Activated T-helper 2 cell treated with anti-CD3 and anti-CD28 coated beads, Interferon-gamma antibody, Interleukin-2, Interleukin-4, amounts not matched to agents 10 μg/mL and 5 μg/mL and 100 μg/mL, durations not matched to agents 14 hours and 24 hours and 36 hours (primary cell): ENCODE results near the gene HOXC10. TPM values are rescaled to one million over a fixed set of nuclear protein-coding genes. Genes with fewer than 3 reads are reported as not detected.

Source experiments
- DNase-seq: peaks from one replicate; pipeline ENCODE4 v3.0.0; 2021; ENCODE audit warnings: low spot score
- H3K27ac Mint-ChIP-seq: one replicate; pipeline ENCODE4 v1.8.0; 2021; ENCODE audit warnings: mixed read lengths
- H3K27me3 Mint-ChIP-seq: one replicate; pipeline ENCODE4 v1.8.0; 2021; ENCODE audit warnings: low read depth, mixed read lengths
- H3K36me3 Mint-ChIP-seq: one replicate; pipeline ENCODE4 v1.8.0; 2021; ENCODE audit warnings: low read depth, mixed read lengths
- H3K4me1 Mint-ChIP-seq: one replicate; pipeline ENCODE4 v1.8.0; 2021; ENCODE audit warnings: low read depth, mixed read lengths
- H3K4me3 Mint-ChIP-seq: one replicate; pipeline ENCODE4 v1.8.0; 2021; ENCODE audit warnings: low read depth, mild to moderate bottlenecking, moderate library complexity, mixed read lengths
- H3K9me3 Mint-ChIP-seq: one replicate; pipeline ENCODE4 v1.8.0; 2021; ENCODE audit warnings: mixed read lengths
- intact Hi-C: fragments of 100-400 bp; cut with micrococcal nuclease; formaldehyde crosslinking; loops from one replicate; pipeline ENCODE4 v1.15.1; 2023
- total RNA-seq: library from RNA; stranded (reverse); gene quantifications from 2 replicates; pipeline ENCODE4 v1.2.3, GENCODE V29; 2022

HOXC10 gene
- total RNA-seq, 1 donor from 2014 or later: not detected

- intact Hi-C loops: no loop called here
- Mint-ChIP-seq H3K4me3 (no peak overlapping the region), H3K36me3 (no peaks in the 10 kb centered on the region), H3K27ac (no peak overlapping the region), H3K27me3 (peaks cover 92% of the 10 kb centered on the region), H3K9me3 (no peaks in the 10 kb centered on the region), H3K4me1 (no peaks in the 10 kb centered on the region)
- DNase-seq: no peak
Observed at GRCh38 chr12:53944209-53944608, 40.7 kb upstream of the HOXC10 start.

GRCh38 chr12:53944907-53945847, 39.8 kb upstream of the HOXC10 start:
- no peak overlapping the region for H3K4me3 Mint-ChIP-seq
- peaks cover 94% of the 10 kb centered on the region for H3K27me3 Mint-ChIP-seq
- intact Hi-C loops: no loop called here
- H3K9me3 Mint-ChIP-seq: no peaks in the 10 kb centered on the region
- no peaks in the 10 kb centered on the region for H3K4me1 Mint-ChIP-seq
- DNase-seq: no peak
- H3K27ac Mint-ChIP-seq: no peak overlapping the region
- H3K36me3 Mint-ChIP-seq: no peaks in the 10 kb centered on the region

GRCh38 chr12:53947743-53948142, 37.2 kb upstream of the HOXC10 start:
- no peak for DNase-seq
- intact Hi-C loops: no loop called here
- Mint-ChIP-seq H3K27me3 (peaks cover 97% of the 10 kb centered on the region), H3K4me3 (no peak overlapping the region), H3K9me3 (no peaks in the 10 kb centered on the region), H3K36me3 (no peaks in the 10 kb centered on the region), H3K27ac (no peak overlapping the region), H3K4me1 (no peaks in the 10 kb centered on the region)

- Mint-ChIP-seq H3K27me3 (peaks cover 97% of the 10 kb centered on the region), H3K4me1 (peaks cover 3% of the 10 kb centered on the region), H3K4me3 (no peak overlapping the region), H3K36me3 (no peaks in the 10 kb centered on the region), H3K27ac (no peak overlapping the region), H3K9me3 (no peaks in the 10 kb centered on the region)
- DNase-seq: no peak
- intact Hi-C loops: no loop called here
Observed at GRCh38 chr12:53948650-53949593, 36.0 kb upstream of the HOXC10 start.

- no peaks in the 10 kb centered on the region for H3K9me3 Mint-ChIP-seq
- intact Hi-C loops: no loop called here
- no peak for DNase-seq
- no peak overlapping the region for H3K27ac Mint-ChIP-seq
- no peak overlapping the region for H3K4me3 Mint-ChIP-seq
- H3K4me1 Mint-ChIP-seq: peaks cover 3% of the 10 kb centered on the region
- peaks cover 97% of the 10 kb centered on the region for H3K27me3 Mint-ChIP-seq
- no peaks in the 10 kb centered on the region for H3K36me3 Mint-ChIP-seq
Observed at GRCh38 chr12:53949631-53950436, 35.1 kb upstream of the HOXC10 start.

GRCh38 chr12:53950437-53950773, 34.5 kb upstream of the HOXC10 start:
- Mint-ChIP-seq H3K4me3 (no peak overlapping the region), H3K27ac (no peak overlapping the region), H3K4me1 (peaks cover 3% of the 10 kb centered on the region), H3K9me3 (no peaks in the 10 kb centered on the region), H3K27me3 (peaks cover 94% of the 10 kb centered on the region), H3K36me3 (no peaks in the 10 kb centered on the region)
- DNase-seq: no peak
- intact Hi-C loops: no loop called here

- no peak overlapping the region for H3K4me3 Mint-ChIP-seq
- intact Hi-C loops: no loop called here
- no peak for DNase-seq
- peaks cover 94% of the 10 kb centered on the region for H3K27me3 Mint-ChIP-seq
- no peak overlapping the region for H3K27ac Mint-ChIP-seq
- peaks cover 3% of the 10 kb centered on the region for H3K4me1 Mint-ChIP-seq
- H3K36me3 Mint-ChIP-seq: no peaks in the 10 kb centered on the region
- no peaks in the 10 kb centered on the region for H3K9me3 Mint-ChIP-seq
Observed at GRCh38 chr12:53950789-53951576, 34.0 kb upstream of the HOXC10 start.

- intact Hi-C loops: loop anchor here (2.0 kb wide), 1 partner anchor 45 kb away; no protein-coding TSS in a partner anchor
- peaks cover 94% of the 10 kb centered on the region for H3K27me3 Mint-ChIP-seq
- no peaks in the 10 kb centered on the region for H3K36me3 Mint-ChIP-seq
- no peak overlapping the region for H3K4me3 Mint-ChIP-seq
- DNase-seq: no peak
- no peak overlapping the region for H3K27ac Mint-ChIP-seq
- H3K9me3 Mint-ChIP-seq: no peaks in the 10 kb centered on the region
- peaks cover 3% of the 10 kb centered on the region for H3K4me1 Mint-ChIP-seq
Observed at GRCh38 chr12:53951577-53952334, 33.2 kb upstream of the HOXC10 start.

GRCh38 chr12:53952335-53952694, 32.6 kb upstream of the HOXC10 start:
- H3K36me3 Mint-ChIP-seq: no peaks in the 10 kb centered on the region
- peaks cover 96% of the 10 kb centered on the region for H3K27me3 Mint-ChIP-seq
- H3K27ac Mint-ChIP-seq: no peak overlapping the region
- peaks cover 3% of the 10 kb centered on the region for H3K4me1 Mint-ChIP-seq
- intact Hi-C loops: loop anchor here (2.0 kb wide), 1 partner anchor 44 kb away; no protein-coding TSS in a partner anchor
- no peak overlapping the region for H3K4me3 Mint-ChIP-seq
- no peak for DNase-seq
- H3K9me3 Mint-ChIP-seq: no peaks in the 10 kb centered on the region

GRCh38 chr12:53952871-53953734, 31.8 kb upstream of the HOXC10 start:
- no peak for DNase-seq
- intact Hi-C loops: loop anchor here (2.0 kb wide), 1 partner anchor 44 kb away; no protein-coding TSS in a partner anchor
- Mint-ChIP-seq H3K9me3 (no peaks in the 10 kb centered on the region), H3K27ac (peak overlapping the region; percentile 53), H3K4me3 (no peak overlapping the region), H3K36me3 (no peaks in the 10 kb centered on the region), H3K27me3 (peaks cover 95% of the 10 kb centered on the region), H3K4me1 (peaks cover 3% of the 10 kb centered on the region)
